Activated B cell treated with CpG ODN at 0.5 μM for 24 hours (primary cell): ENCODE results near the gene SIGLEC5. TPM values are rescaled to one million over a fixed set of nuclear protein-coding genes. Genes with fewer than 3 reads are reported as not detected.
A peak's percentile ranks its signal among the peaks of the same experiment; 100 is the strongest.
"Not testable (repeated sequence)": the region's sequence is repeated elsewhere in the genome, so short reads cannot be mapped to it uniquely, and the experiment has no call there.

ENCODE experiments used
- ATAC-seq: fragments of 200-7000 bp; cut with Tn5 transposase; one replicate; pipeline ENCODE4 v1.10.0; 2021; ENCODE audit warnings: low read depth, mild to moderate bottlenecking, moderate library complexity
- CTCF ChIA-PET: fragments of 350-600 bp; sonication (Branson Sonifier 250); formaldehyde crosslinking; loops from one replicate; lab custom pipeline; 2021; ENCODE audit warnings: antibody characterized with exemption; lab: Charles Lee
- POLR2A ChIA-PET: fragments of 350-600 bp; sonication (Branson Sonifier 250); formaldehyde crosslinking; loops from one replicate; lab custom pipeline; 2021; ENCODE audit warnings: antibody characterized with exemption; lab: Charles Lee
- DNase-seq: peaks from one replicate; pipeline ENCODE4 v3.0.0; 2022
- H3K27ac Mint-ChIP-seq: one replicate; pipeline ENCODE4 v1.8.0; 2020; ENCODE audit warnings: mixed read lengths
- H3K27me3 Mint-ChIP-seq: one replicate; pipeline ENCODE4 v1.8.0; 2021; ENCODE audit warnings: mixed read lengths
- H3K36me3 Mint-ChIP-seq: one replicate; pipeline ENCODE4 v1.8.0; 2021; ENCODE audit warnings: low read depth, mixed read lengths
- H3K4me1 Mint-ChIP-seq: one replicate; pipeline ENCODE4 v1.8.0; 2021; ENCODE audit warnings: mixed read lengths
- H3K4me3 Mint-ChIP-seq: one replicate; pipeline ENCODE4 v1.8.0; 2020; ENCODE audit warnings: mild to moderate bottlenecking, mixed read lengths
- H3K9me3 Mint-ChIP-seq: one replicate; pipeline ENCODE4 v1.8.0; 2020; ENCODE audit warnings: mixed read lengths
- intact Hi-C: fragments of 100-400 bp; cut with micrococcal nuclease; formaldehyde crosslinking; loops from one replicate; pipeline ENCODE4 v1.15.1; 2024
- total RNA-seq: library from RNA; stranded (reverse); gene quantifications from 2 replicates; pipeline ENCODE4 v1.2.3, GENCODE V29; 2022
- TF ChIP-seq, protein P1 (sequence below): fragments of 200-600 bp; IDR thresholded peaks from one replicate; pipeline ENCODE4 v1.8.0; 2022; ENCODE audit warnings: antibody characterized with exemption, mild to moderate bottlenecking

The SIGLEC5 gene
- total RNA-seq, 1 donor from 2014 or later = 0.22 TPM

DNA sequence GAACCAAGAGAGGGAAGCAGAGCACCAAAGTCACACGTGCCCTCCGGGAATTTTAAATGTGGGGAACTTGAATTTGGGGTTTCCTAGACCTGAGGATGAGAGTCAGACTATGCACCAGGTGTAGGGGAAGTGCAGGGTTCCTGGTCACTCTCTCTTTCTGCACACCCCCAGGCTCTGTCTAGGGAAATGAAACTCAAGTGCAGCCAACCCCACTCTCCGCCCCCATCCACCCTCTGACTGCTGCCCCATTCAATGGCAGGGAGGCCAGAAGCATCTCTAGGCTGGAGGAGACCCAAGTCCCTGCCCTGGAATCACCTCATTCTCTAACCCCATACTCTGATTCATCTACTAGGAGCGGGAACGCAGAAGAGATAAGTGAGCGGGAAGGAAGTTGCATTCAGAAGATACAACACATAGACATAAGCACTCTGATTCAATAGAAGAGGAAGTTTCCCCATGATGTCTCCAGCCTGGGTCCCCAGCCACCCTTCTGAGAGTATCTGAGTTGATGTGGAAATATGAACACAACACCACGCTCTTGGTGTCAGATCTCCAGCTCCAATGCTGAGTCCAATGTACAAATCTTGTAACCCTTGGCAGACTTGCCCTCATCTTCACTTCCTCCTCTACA lies 21.1 kb upstream of the SIGLEC5 start:
- peaks cover 61% of the 10 kb centered on the region for H3K4me1 Mint-ChIP-seq

DNA sequence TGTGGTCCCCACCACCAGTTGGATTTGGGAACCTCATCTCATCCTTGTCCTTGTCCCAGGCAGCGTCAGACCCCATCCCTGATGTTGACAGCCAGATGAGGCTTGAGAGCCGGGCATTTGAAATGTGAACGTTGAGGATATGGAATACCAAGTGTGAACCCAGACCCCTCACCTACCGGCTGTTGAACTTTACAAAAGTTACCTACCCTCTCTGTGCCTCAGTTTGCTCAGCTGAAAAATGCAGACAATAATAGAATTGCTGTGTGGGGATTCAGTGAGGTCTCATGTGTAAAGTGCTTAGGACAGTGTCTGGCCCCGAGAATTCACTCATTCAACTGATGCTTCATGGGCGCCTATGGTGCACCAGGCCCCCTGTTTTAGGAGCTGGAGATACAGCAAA lies 17.1 kb upstream of the SIGLEC5 start:
- peaks cover 15% of the 10 kb centered on the region for H3K36me3 Mint-ChIP-seq
- peak overlapping the region; percentile 78 for H3K4me3 Mint-ChIP-seq
- H3K4me1 Mint-ChIP-seq = peaks cover 68% of the 10 kb centered on the region
- no peaks in the 10 kb centered on the region for H3K9me3 Mint-ChIP-seq
- DNase-seq = no peak
- intact Hi-C loops = loop anchor here (1.0 kb wide), 1 partner anchor 19 kb away; no protein-coding TSS in a partner anchor
- H3K27ac Mint-ChIP-seq = no peak overlapping the region
- TF ChIP-seq, protein P1, sequence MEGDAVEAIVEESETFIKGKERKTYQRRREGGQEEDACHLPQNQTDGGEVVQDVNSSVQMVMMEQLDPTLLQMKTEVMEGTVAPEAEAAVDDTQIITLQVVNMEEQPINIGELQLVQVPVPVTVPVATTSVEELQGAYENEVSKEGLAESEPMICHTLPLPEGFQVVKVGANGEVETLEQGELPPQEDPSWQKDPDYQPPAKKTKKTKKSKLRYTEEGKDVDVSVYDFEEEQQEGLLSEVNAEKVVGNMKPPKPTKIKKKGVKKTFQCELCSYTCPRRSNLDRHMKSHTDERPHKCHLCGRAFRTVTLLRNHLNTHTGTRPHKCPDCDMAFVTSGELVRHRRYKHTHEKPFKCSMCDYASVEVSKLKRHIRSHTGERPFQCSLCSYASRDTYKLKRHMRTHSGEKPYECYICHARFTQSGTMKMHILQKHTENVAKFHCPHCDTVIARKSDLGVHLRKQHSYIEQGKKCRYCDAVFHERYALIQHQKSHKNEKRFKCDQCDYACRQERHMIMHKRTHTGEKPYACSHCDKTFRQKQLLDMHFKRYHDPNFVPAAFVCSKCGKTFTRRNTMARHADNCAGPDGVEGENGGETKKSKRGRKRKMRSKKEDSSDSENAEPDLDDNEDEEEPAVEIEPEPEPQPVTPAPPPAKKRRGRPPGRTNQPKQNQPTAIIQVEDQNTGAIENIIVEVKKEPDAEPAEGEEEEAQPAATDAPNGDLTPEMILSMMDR = no peak
- ChIA-PET POLR2A (interaction anchor here (0.6 to 1.1 kb wide), 3 partner anchors 21 to 1681 kb away, joined by 4 to 7 read pairs (median 6); no protein-coding TSS in a partner anchor), CTCF (no interaction called here)
- ATAC-seq = no peak
- no peaks in the 10 kb centered on the region for H3K27me3 Mint-ChIP-seq

More for the DNA sequence above, 21.1 kb upstream of the SIGLEC5 start:
- peak; percentile 86 for ATAC-seq
- Mint-ChIP-seq H3K36me3 (no peaks in the 10 kb centered on the region), H3K27me3 (no peaks in the 10 kb centered on the region), H3K9me3 (peaks cover 5% of the 10 kb centered on the region), H3K4me3 (peak overlapping the region; percentile 33), H3K27ac (peak overlapping the region; percentile 81)
- ChIA-PET POLR2A (interaction anchor here (0.7 to 1.6 kb wide), 4 partner anchors 44 to 234 kb away, joined by 3 to 9 read pairs (median 7); partner anchors contain the start of gene SIGLEC10), CTCF (interaction anchor here (0.9 to 2.2 kb wide), 9 partner anchors 10 to 312 kb away, joined by 3 to 8 read pairs (median 4); no protein-coding TSS in a partner anchor)
- intact Hi-C loops = loop anchor here (1.0 to 5.0 kb wide), 4 partner anchors 31 to 234 kb away; partner anchors contain the start of genes SIGLEC10 and SIGLEC6
- TF ChIP-seq, protein P1 = no peak
- peak; percentile 53 for DNase-seq

DNA sequence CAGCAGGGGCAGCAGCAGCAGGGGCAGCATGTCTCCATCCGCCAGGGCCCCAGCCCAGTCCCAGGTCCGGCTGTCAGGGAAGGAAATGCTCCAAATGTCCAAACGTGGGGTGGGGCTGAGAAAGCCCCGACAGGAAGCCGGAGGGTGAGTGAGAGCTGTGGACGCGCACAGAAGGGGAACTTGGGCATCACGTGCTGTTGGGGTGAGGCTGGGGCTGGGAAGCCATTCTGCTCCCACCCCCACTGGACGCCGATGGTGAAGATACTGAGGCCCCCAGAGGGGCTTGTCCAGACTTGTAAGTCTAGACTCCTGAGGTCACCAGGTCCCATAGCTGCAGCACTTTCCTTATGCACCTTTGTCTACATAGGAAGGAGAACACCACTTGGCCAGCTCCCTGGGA lies 16.5 kb upstream of the SIGLEC5 start, which contains the start of gene SIGLEC14:
SIGLEC14 (minus strand) TSS at position 96 of the 400 bp plus-strand sequence; CDS start at position 30, 66 bp downstream.
- Mint-ChIP-seq H3K4me1 (peaks cover 67% of the 10 kb centered on the region), H3K27ac (peak within 1 kb of the TSS; percentile 84), H3K4me3 (peak within 1 kb of the TSS; percentile 83), H3K36me3 (peaks cover 18% of the 10 kb centered on the region)
- POLR2A ChIA-PET = interaction anchor here (0.6 to 1.1 kb wide), 2 partner anchors 25 to 1681 kb away, joined by 4 to 7 read pairs; no protein-coding TSS in a partner anchor
- H3K27me3 Mint-ChIP-seq, H3K9me3 Mint-ChIP-seq, CTCF ChIA-PET, DNase-seq: not testable (repeated sequence)
- intact Hi-C loops = loop anchor here (1.0 kb wide), 1 partner anchor 18 kb away; no protein-coding TSS in a partner anchor
- ATAC-seq = peak; percentile 13

DNA sequence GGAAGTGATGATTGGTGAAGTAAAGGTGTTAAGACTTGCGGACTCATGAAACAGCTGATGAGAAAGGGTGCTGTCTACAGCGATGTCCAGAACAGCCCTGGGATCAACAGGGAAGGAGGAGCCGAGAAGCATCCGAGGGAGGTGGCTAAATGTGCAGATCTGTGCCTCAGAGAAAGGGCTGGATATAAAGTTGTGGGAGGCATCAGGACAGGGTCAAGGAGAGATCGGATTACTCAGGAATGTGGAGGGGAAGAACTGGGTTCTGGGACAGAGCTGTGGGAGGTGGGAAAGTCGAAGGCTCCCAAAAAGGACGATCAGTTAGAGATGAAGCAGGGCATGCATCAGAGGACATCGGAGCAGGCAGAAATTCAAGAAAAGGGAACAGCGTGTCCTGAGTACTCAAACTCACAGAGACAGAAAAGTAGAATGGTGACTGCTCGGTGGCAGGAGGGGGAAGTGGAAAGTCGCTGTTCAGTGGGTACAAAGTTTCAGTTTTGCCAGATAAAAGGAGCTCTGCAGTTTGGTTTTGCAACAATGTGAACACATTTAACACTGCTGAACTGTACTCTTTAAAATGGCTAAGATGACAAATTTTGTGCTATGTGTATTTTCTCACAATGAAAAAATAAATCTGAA lies 14.6 kb upstream of the SIGLEC5 start:
- peak overlapping the region; percentile 83 for H3K4me3 Mint-ChIP-seq
- no peaks in the 10 kb centered on the region for H3K9me3 Mint-ChIP-seq
- peak overlapping the region; percentile 83 for H3K27ac Mint-ChIP-seq
- peaks cover 63% of the 10 kb centered on the region for H3K4me1 Mint-ChIP-seq
- ChIA-PET POLR2A (interaction anchor here (0.6 to 1.2 kb wide), 5 partner anchors 11 to 305 kb away, joined by 3 to 5 read pairs (median 4); no protein-coding TSS in a partner anchor), CTCF (interaction anchor here (1.4 kb wide), 1 partner anchor 12 kb away, joined by 6 read pairs; no protein-coding TSS in a partner anchor)
- H3K36me3 Mint-ChIP-seq = peaks cover 29% of the 10 kb centered on the region
- TF ChIP-seq, protein P1 = no peak
- ATAC-seq (peak; percentile 70), DNase-seq (no peak)
- H3K27me3 Mint-ChIP-seq = no peaks in the 10 kb centered on the region
- intact Hi-C loops = no loop called here

DNA sequence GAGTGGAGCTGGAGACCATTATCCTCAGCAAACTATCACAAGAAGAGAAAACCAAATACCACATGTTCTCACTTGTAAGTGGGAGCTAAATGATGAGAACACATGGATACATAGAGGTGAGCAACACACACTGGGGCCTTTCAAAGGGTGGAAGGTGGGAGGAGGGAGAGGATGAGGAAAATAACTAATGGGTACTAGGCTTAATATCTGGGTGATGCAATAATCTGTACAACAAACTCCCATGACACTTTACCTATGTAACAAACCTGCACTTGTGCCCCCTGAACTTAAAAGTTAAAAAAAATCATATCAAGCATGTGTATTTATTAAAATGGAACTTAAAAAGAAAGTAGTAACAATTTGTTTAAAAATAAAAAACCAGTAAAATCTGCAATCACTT lies 11.4 kb upstream of the SIGLEC5 start:
- POLR2A ChIA-PET = no interaction called here
- TF ChIP-seq, protein P1 = no peak
- intact Hi-C loops = no loop called here
- no peak overlapping the region for H3K27ac Mint-ChIP-seq
- no peak for DNase-seq
- H3K9me3 Mint-ChIP-seq = no peaks in the 10 kb centered on the region
- H3K36me3 Mint-ChIP-seq = peaks cover 33% of the 10 kb centered on the region
- no peak overlapping the region for H3K4me3 Mint-ChIP-seq
- ATAC-seq = no peak
- CTCF ChIA-PET = no interaction called here
- no peaks in the 10 kb centered on the region for H3K27me3 Mint-ChIP-seq
- peaks cover 45% of the 10 kb centered on the region for H3K4me1 Mint-ChIP-seq
